ENCODE measurements around the gene ETV3L. TPM values are rescaled to one million over a fixed set of nuclear protein-coding genes. Genes with fewer than 3 reads are reported as not detected.
"Not testable (repeated sequence)": the region's sequence is repeated elsewhere in the genome, so short reads cannot be mapped to it uniquely, and the experiment has no call there.

ETV3L gene
- total RNA-seq, 1 donor from 2014 or later, result not detected

DNA sequence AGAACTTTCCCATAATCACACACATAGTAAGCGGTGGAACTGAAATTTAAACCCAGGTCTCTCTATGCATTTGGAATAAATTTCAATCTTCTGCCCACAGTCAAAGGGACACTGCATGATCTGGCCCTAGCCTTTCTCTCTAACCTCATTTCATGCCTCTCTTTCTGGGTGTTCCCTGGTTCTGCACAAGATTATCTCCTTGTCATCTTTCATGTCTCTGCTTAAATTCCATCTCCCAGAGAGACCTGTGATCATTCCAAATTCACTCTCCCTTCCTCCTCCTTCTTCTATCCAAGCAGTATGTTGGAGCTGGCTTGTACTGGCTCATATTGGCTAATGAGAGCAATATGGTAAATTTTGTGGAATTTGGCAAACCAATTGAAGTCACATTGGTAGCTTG lies 22.2 kb downstream of the ETV3L start:
- DNase-seq, result no peak

DNA sequence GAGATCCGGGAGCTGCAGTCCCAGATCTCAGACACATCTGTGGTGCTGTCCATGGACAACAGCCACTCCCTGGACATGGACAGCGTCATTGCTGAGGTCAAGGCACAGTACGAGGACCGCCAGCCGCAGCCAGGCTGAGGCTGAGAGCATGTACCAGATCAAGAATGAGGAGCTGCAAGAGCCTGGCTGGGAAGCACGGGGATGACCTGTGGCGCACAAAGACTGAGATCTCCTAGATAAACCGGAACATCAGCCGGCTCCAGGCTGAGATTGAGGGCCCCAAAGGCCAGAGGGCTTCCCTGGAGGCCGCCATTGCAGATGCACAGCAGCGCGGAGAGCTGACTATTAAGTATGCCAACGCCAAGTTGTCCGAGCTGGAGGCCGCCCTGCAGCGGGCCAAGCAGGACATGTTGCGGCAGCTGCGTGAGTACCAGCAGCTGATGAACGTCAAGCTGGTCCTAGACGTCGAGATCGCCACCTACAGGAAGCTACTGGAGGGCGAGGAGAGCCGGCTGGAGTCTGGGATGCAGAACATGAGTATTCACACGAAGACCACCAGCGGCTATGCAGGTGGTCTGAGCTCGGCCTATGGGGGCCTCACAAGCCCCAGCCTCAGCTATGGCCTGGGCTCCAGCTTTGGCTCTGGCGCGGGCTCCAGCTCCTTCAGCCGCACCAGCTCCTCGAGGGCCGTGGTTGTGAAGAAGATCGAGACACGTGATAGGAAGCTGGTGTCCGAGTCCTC lies 25.5 kb downstream of the ETV3L start:
- peak; percentile 91 for DNase-seq

DNA sequence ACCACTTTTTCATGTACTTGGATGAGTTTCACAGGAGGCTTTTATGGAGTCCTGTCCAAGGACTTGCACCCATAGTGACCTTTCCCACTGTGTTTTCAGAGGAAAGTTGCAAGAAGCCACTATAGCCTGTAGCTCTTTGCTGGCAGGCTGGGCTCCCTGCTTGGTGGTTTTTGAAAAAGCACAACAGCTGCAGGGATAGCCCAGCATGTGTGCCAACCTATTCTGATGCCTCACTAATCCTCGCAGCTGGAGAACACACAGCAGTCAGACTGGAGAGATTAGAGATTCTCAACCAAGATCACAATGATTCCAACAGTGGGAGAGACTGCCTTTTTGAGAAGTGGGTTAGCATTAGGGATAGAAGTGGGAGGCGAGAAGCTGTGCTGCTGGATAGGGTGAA lies 30.0 kb downstream of the ETV3L start:
- DNase-seq, result peak; percentile 96

DNA sequence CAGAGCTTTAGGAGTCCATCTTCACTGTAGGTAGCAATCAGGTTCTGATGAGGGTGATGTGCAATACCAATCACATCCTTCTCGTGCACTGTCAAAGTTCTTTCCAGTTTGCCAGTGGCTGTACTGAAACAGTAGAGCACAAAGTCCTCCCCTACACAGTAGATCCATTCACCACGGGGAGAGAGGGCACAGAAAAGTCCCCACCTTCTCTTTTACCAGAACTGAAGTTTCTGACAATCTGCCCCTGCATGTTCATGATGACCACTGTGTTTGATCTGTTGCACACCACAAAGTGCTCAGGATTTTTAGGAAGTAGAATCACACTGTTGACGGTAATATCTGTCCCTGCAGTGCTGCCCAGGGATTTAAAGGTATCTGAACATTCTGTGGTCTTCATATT lies 40.4 kb downstream of the ETV3L start:
- not testable (repeated sequence) for DNase-seq

DNA sequence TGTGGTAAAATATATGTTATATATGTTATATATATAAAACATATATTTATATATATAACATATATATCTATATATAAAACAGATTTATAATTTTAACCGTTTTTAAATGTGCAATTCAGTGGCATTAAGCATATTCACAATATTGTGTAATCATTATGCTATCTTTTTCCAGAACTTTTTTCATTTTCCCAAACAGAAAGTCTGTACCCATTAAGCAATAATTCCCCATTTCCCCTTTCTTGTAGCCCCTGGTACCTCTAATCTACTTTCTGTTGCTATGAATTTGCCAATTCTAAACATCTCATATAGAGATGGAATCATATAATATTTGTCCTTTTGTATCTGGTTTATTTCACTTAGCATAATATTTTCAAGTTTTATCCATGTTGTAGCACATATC lies 43.3 kb downstream of the ETV3L start:
- no peak for DNase-seq

DNA sequence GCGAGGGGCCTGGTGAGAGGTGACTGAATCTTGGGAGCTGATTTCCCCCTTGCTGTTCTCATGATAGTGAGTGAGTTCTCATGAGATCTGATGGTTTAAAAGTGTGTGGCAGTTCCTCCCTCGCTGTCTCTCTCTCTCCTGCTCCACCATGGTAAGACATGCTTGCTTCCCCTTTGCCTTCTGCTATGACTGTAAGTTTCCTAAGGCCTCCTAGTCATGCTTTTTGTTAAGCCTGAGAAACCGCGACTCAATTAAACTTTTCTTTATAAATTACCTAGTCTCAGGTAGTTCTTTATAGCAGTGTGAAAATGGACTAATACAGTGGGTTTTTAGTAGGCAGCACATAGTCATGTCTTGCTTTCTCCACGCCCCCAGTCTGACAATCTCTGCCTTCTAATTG lies 43.9 kb downstream of the ETV3L start:
- DNase-seq, result not testable (repeated sequence)

DNA sequence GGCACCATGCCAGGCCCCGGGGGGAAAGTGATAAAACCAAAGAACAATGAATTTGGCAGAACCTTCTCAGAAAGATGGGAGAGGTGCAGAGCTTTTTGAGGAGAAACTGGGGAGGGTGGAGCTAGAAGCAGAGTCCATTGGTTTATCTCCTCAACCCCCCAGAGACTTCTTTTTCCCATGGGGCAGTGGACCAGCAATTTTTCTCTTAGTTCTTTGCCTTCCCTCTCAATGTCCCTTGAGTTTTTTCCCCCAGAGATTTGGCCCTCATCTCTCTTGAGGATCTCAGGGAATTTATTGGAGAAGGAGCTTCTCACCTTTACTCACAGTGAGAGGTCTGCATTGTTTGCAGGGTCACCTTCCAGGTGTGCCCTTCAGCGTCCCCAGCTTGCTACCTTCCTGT lies 48.8 kb downstream of the ETV3L start:
- no peak for DNase-seq

DNA sequence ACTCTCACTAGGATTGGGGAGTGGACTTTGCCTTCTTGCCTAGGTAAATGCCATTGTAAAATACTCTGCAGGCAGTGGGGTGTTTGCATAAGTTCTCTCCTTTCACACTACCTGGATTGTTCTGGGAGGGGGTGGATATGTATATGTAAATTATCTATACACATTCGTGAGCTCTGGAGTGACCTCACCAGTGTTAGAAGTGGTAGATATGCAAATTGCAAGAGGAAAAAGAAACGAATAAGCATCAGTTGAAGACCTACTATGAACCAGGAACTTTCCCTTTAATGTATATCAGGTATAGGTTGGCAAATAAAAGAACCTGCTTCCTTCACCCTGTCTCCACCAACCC lies 52.6 kb downstream of the ETV3L start:
- no peak for DNase-seq

DNA sequence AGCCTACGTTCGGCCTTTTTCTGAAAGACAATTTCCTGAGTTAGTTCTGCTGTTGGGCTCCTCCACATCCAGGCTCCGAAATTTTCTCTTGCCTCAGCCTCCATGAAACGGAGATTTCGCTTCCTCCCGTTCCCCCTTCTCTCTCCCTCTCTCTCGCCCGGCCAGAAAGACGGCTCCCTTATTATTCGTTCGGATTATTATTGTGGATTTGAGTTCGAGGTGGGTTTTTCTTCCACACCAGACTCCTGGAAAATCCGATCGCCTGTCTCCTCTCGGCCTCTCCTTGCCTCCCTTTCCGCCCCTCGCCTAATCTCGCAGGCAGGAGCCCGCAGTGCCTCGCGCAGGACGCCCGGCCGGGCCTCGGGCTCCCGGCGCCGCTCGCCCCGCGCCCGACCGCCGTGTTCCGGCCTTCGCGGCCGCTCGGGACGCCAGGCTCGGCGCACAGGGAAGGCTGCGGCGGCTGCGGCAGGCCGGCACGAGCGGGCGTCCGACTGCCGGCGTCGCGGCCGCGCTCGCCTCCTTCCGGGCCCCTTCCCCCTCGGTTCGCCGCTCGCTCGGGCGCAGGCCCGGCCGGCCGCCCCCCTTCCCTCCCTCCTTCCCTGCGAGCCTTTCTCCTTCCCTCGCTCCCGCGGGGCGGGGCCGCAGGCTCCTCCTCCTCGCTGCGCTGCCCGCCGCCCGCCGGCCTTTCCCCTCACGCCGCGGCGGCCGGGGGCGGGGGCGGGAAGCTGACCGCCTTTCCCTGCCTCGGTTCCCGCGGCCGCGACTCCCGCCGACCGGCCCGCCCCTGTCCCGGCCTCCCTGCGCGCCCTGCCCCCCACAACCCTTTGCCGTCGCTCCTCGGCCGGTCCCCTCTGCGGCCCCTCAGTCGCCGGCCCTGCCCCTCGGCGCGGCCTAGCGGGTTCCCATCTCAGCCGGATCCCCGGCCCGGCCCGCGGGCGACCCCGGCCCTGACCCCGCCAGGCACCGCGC lies 54.1 kb downstream of the ETV3L start, which contains the start of gene ARHGEF11:
Gene ARHGEF11, minus strand, starts transcription at position 493 of the 969 bp plus-strand sequence. CDS start 1,412 bp downstream, outside the sequence.
- DNase-seq, result peak; percentile 96

DNA sequence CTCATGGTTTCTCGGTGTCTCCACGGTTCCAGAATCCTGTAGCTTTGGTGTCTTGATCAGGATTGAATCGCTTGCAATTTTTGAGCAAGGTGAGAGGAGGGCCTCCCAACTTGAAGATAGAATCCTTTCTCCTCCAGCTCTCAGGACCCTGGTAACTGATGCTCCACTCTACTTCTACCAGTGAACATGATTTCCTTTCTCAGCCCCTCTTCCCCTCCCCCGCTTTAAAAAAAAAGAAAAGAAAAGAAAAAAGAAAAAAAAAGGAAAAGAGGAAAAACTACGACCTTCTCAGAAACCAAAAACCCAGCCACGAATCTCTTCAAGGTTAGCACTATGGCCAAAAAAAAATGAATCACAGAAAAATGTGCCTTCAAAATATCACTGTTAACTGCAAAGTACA lies 55.3 kb downstream of the ETV3L start:
- no peak for DNase-seq

DNA sequence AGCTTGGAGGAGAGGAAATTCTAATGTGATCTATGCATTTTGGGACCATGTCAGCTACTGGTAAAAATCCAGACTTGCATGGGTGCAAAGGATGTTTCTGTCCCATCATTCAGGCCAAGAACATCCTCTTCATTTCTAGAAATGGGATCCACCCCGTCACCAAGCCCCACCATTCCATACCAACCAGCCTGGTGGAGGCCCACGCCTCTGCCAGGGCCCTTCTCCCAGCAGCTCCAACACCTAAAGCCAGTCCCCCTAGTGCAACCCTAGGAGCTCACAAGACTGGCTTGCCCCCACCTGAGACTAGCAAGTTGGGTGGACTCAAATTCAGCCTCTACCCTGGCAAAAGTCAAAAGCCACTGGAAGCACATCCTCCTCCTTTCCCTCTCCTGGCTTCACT lies 55.9 kb downstream of the ETV3L start:
- DNase-seq, result no peak

DNA sequence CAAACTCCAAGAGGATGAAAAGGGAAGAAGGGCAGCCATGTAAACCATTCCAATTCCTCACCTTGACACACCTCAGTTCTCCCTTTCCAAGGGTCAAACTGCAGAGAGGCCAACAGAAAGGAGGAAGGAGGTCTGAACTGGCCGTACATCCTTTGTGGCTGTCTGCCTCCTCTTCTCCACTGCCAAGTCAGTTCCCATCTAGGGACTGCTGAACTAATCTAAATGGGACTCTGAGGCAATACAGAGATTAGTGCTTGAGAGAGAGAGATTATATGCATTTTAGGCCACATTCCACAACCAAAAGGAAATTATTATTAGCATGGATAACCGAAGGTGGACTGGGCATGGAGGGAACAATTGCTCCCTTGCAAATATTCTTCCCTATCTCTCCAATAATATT lies 56.8 kb downstream of the ETV3L start:
- no peak for DNase-seq

Other genes starting within 250 kb of the ETV3L start
- gene INSRR, start 240.7 kb downstream of the ETV3L start, total RNA-seq, result 0.21 TPM
- 0.82 TPM for gene NTRK1, start 238.9 kb downstream of the ETV3L start, total RNA-seq
- 13.6 TPM for gene PEAR1, start 206.1 kb downstream of the ETV3L start, total RNA-seq
- gene LRRC71, start 179.2 kb downstream of the ETV3L start, total RNA-seq, result not detected
- 27.7 TPM for gene ARHGEF11, start 54.1 kb downstream of the ETV3L start, total RNA-seq
- gene ETV3, start 38.6 kb upstream of the ETV3L start, total RNA-seq, result 28.8 TPM